Esophagus squamous epithelium (tissue), 5 donors: Measurements from ENCODE around the gene METTL1. TPM values are rescaled to one million over a fixed set of nuclear protein-coding genes. Genes with fewer than 3 reads are reported as not detected.

Source experiments
- DNase-seq: peaks from one replicate; lab custom pipeline; 2025; lab: John Stamatoyannopoulos, UW
- H3K27ac ChIP-seq, 4 donors: fragments of 200-600 bp; sonication (generic); one replicate each; pipeline ENCODE4 v1.5.1; 2016 to 2019; ENCODE audit warnings: mild to moderate bottlenecking in 1 of 4
- H3K27me3 ChIP-seq, 4 donors: fragments of 200-600 bp; sonication (generic); 1 replicate in 3 of 4; 2 replicates in 1 of 4; pipeline versions ENCODE4 v1.5.1 to v1.6.0; 2017 to 2021; ENCODE audit warnings: antibody characterized with exemption in 1 of 4
- H3K36me3 ChIP-seq, 3 donors: fragments of 200-600 bp; sonication (generic); one replicate each; pipeline ENCODE4 v1.5.1; 2016 to 2019
- H3K4me1 ChIP-seq, 3 donors: fragments of 200-600 bp; sonication (generic); one replicate each; pipeline ENCODE4 v1.5.1; 2017 to 2019
- H3K4me3 ChIP-seq, 4 donors: fragments of 200-600 bp; sonication (generic); 1 replicate in 3 of 4; 2 replicates in 1 of 4; pipeline ENCODE4 v1.5.1; 2016 to 2019; ENCODE audit warnings: mild to moderate bottlenecking in 2 of 4, moderate library complexity in 1 of 4
- H3K9me3 ChIP-seq, 3 donors: fragments of 200-600 bp; sonication (generic); one replicate each; pipeline ENCODE4 v1.5.1; 2016 to 2019
- POLR2A ChIP-seq, 4 donors: fragments of 450-650 bp; IDR thresholded peaks; one replicate each; pipeline ENCODE4 v1.6.1; 2017; ENCODE audit warnings: antibody characterized with exemption in 4 of 4, mild to moderate bottlenecking in 4 of 4, moderate library complexity in 3 of 4
- WGBS, 2 donors: methylation state at CpG; one replicate each; pipeline ENCODE4 v1.1.5; 2018; 5-methylcytosine and 5-hydroxymethylcytosine counted together
- intact Hi-C: fragments of 100-400 bp; cut with DNase I; formaldehyde crosslinking; loops from one replicate; pipeline ENCODE4 v1.15.0; 2022
- total RNA-seq, 4 donors: library from RNA; depleted of rRNA; stranded (reverse); fragments of >200 nt; gene quantifications; one replicate each; pipeline ENCODE4 v1.1.0, GENCODE V29; 2016
- TF ChIP-seq, protein P1 (sequence below), 6 experiments: fragments of 450-650 bp in 4 of 6; fragments of 200-600 bp in 2 of 6; sonication (generic) in 2 of 6; IDR thresholded peaks; one replicate each; pipeline ENCODE4 v1.5.1; 2016 to 2019; ENCODE audit warnings: antibody characterized with exemption in 6 of 6, mild to moderate bottlenecking in 4 of 6, moderate library complexity in 4 of 6
- donor health status: DM: yes; HTN: yes; CAD: no.

Gene METTL1
- total RNA-seq, 4 donors from 2014 or later, result 6.7 to 16.8 (median 11.8) TPM

DNA sequence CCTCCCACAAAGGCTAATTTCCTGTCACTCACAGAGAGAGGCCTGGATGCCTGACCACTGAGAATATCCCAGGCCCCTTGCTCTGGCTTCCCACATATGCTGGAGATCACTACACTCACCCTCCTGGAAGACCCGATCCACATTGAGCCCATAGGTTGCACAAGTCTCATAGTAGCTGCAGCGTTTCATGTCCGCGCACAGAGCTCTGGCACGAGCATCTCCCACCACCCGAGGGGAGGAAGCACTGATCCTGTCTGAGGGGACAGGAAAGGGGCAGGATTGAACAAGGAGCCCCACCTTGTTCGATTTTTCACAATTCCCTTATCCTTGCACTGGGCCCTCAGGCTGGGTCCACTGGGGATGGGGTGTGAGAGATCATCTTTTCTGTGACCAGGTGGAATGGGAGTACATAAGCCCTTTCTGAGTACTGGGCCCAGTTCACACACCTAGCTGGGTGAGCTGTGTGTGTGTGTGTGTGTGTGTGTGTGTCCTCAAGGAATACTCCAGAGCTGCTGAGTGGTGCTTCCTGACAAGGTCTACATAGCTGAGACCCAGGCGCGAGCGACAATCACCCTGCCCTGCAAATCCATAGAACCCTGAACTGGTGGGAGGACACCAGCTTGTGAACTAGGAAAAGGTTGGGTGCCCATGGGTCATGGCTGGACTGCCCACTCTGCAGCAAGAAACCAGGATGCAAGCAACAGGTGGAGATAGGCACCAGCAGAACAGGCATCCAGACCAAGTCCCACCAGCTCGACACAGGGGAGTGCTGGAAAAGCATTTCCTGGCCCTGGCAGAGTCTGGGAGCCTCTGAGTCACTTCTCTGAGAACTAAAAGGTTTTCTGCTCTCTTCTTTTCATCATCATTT lies 38.9 kb downstream of the METTL1 start:
- 68 to 94% methylated on average over 2 to 6 of the region's 11 CpGs for WGBS, 2 donors
- H3K4me3 ChIP-seq, result no peak overlapping the region
- no peak overlapping the region for H3K27ac ChIP-seq
- H3K27me3 ChIP-seq, result peaks cover 16 to 64% (median 24%) of the 10 kb centered on the region in 4 donors
- H3K9me3 ChIP-seq, result no peaks in the 10 kb centered on the region
- peaks cover 0 to 19% (median 0%) of the 10 kb centered on the region in 3 donors for H3K36me3 ChIP-seq
- peaks cover 17 to 28% (median 18%) of the 10 kb centered on the region in 3 donors for H3K4me1 ChIP-seq
- DNase-seq, result no peak
- no peak for TF ChIP-seq POLR2A (IDR thresholded peaks at IDR 0.05)
- TF ChIP-seq, protein P1, sequence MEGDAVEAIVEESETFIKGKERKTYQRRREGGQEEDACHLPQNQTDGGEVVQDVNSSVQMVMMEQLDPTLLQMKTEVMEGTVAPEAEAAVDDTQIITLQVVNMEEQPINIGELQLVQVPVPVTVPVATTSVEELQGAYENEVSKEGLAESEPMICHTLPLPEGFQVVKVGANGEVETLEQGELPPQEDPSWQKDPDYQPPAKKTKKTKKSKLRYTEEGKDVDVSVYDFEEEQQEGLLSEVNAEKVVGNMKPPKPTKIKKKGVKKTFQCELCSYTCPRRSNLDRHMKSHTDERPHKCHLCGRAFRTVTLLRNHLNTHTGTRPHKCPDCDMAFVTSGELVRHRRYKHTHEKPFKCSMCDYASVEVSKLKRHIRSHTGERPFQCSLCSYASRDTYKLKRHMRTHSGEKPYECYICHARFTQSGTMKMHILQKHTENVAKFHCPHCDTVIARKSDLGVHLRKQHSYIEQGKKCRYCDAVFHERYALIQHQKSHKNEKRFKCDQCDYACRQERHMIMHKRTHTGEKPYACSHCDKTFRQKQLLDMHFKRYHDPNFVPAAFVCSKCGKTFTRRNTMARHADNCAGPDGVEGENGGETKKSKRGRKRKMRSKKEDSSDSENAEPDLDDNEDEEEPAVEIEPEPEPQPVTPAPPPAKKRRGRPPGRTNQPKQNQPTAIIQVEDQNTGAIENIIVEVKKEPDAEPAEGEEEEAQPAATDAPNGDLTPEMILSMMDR (IDR thresholded peaks at IDR 0.05), result no peak
- intact Hi-C loops, result no loop called here

- Histone ChIP-seq H3K36me3 (peaks cover 0 to 15% (median 0%) of the 10 kb centered on the region in 3 donors), H3K4me1 (peaks cover 13 to 26% (median 16%) of the 10 kb centered on the region in 3 donors), H3K4me3 (no peak overlapping the region), H3K27me3 (peaks cover 12 to 57% (median 18%) of the 10 kb centered on the region in 4 donors), H3K9me3 (no peaks in the 10 kb centered on the region), H3K27ac (no peak overlapping the region)
- intact Hi-C loops, result no loop called here
- 67 to 93% methylated on average over 1 to 2 of the region's 4 CpGs for WGBS, 2 donors
- no peak for DNase-seq
- TF ChIP-seq, protein P1 (IDR thresholded peaks at IDR 0.05), result no peak
- TF ChIP-seq POLR2A (IDR thresholded peaks at IDR 0.05), result no peak
Observed at GRCh38 chr12:57732270-57732669, 39.6 kb downstream of the METTL1 start.

- H3K4me1 ChIP-seq, result peaks cover 14 to 26% (median 16%) of the 10 kb centered on the region in 3 donors
- H3K36me3 ChIP-seq, result peaks cover 0 to 10% (median 0%) of the 10 kb centered on the region in 3 donors
- intact Hi-C loops, result no loop called here
- WGBS, 2 donors, result 80 to 81% methylated on average over 14 to 17 of the region's 19 CpGs
- H3K27me3 ChIP-seq, result peaks cover 8 to 50% (median 12%) of the 10 kb centered on the region in 4 donors
- H3K9me3 ChIP-seq, result no peaks in the 10 kb centered on the region
- no peak overlapping the region for H3K4me3 ChIP-seq
- DNase-seq, result no peak
- TF ChIP-seq, protein P1 (IDR thresholded peaks at IDR 0.05), result no peak
- no peak for TF ChIP-seq POLR2A (IDR thresholded peaks at IDR 0.05)
- H3K27ac ChIP-seq, result no peak overlapping the region
Observed at GRCh38 chr12:57731411-57732080, 40.4 kb downstream of the METTL1 start.

DNA sequence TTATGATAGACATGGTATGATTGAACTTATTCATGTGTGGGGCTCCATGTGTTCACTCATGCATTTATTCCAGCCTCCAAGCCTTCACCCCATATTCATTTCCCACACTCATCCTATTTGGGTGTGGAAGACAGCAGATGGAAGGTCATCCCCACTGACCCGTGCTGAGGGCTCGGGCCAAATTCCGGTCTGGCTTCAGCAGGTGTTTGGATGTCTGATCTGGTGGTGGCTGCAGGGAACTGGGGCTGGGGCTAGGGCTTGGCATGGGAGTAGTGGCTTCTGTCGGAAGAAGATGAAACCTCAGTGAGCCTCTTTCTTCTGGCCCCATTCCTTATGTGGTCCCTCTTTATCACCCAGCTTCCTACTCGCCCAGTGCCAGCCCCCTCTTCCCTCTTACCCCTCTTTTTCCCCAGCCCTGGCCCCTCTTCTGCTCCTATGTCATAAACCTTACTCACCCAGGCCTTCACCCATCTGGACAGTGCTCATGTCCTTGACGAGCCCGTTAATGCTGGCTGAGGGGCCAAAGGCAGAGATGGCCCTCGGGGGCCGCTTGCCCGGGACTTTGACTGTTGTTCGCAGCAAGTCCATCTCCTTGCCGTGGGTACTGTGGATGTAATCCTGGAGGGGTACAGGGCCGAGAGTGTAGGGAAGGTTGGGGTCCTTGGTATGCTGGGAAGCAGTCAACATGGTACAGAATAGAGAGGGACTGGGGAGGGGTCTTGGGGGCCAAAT lies 41.4 kb downstream of the METTL1 start:
- Histone ChIP-seq H3K27me3 (peaks cover 0 to 43% (median 4%) of the 10 kb centered on the region in 4 donors), H3K27ac (no peak overlapping the region), H3K4me3 (no peak overlapping the region), H3K9me3 (no peaks in the 10 kb centered on the region), H3K36me3 (peaks cover 0 to 10% (median 0%) of the 10 kb centered on the region in 3 donors), H3K4me1 (peaks cover 8 to 26% (median 13%) of the 10 kb centered on the region in 3 donors)
- DNase-seq, result no peak
- TF ChIP-seq POLR2A (IDR thresholded peaks at IDR 0.05), result no peak
- TF ChIP-seq, protein P1 (IDR thresholded peaks at IDR 0.05), result no peak
- 80 to 90% methylated on average over 5 to 13 of the region's 13 CpGs for WGBS, 2 donors
- intact Hi-C loops, result no loop called here
